Skeletal muscle cell (primary cell): ENCODE data around the gene SLC43A1.

Experiments used
- DNase-seq: peaks from one replicate; pipeline ENCODE4 v3.0.0-alpha.2; 2010; ENCODE audit warnings: low read depth
- H3K4me3 ChIP-seq: 2 replicates; pipeline ENCODE4 v1.5.1; 2011; ENCODE audit warnings: low read depth, mild to moderate bottlenecking, control low read depth, low read length, moderate library complexity

Gene SLC43A1

DNA sequence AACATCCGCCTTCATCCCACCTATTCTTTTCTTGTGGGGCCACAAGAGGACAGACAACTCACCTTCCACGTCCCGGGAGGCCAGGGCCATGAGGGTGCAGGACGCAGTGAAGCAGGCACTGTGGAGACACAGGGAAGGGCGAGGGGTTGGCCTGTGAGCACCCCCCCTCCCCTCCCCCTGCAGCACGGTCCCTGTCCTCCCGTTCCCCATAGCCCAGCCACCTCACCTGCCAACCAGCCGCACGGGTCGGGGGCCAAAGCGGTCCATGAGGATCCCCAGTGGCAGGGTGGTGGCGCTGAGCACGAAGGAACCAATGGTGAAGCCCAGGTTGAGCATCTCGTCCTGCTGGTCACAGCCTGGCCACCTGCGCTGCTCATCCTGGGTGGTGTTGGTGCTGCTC is 14.6 kb downstream of the SLC43A1 start:
- H3K4me3 ChIP-seq: no peak overlapping the region
- DNase-seq: no peak

DNA sequence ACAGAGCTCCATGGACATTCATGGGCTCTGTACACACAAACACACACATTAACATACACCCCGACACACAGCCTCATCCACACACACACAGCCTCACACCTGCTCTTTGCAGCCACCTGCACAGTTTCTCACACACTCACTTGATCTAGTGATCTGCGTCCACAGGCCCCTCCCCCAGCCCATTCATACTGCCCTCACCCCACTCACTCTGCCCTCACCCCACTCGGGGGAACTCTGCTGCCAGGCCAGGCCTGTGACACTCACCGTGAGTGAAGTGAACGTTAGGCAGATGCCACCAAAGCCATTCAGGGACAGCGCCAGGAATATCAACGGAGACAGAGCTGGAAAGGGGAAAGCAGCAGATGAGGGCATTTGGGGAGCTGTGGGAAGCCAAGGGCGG is 15.0 kb downstream of the SLC43A1 start:
- DNase-seq: no peak

GRCh38 chr11:57499983-57500461 is 15.5 kb downstream of the SLC43A1 start:
- no peak for DNase-seq
- peak overlapping the region; percentile 23 for H3K4me3 ChIP-seq

More for the DNA sequence above, 15.0 kb downstream of the SLC43A1 start:
- H3K4me3 ChIP-seq: no peak overlapping the region

DNA sequence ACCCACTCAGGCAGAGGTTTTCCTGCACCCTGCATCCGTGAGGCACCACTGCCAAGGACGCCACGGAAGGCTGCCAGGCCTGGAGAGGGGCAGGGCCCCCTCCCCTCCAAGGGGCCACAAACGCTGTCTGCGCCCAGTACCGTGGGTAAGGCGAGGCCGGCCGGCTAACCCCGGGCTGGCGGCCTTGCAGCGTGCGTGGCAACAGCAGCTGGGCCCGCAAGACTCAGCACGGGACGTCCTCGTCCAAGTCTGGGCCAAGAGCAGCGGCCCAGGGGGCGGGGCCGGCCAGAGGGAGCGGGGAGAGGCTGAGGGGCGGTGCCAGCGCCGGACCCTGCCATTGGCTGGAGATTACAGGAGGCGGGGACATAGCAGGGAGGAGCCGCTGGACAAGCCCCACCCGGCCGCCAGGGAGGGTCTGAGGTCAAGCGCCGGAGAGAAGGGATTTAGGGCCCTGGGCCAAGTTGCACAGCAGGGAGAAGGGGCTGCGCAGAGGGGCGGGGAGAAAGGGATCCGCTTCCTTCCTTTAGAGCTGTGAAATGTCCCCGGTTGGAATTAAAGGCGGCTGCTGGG is 16.0 kb downstream of the SLC43A1 start:
- DNase-seq: peak; percentile 77
- peak overlapping the region; percentile 28 for H3K4me3 ChIP-seq

- H3K4me3 ChIP-seq: no peak overlapping the region
- no peak for DNase-seq
Measured at GRCh38 chr11:57498540-57498939, 17.0 kb downstream of the SLC43A1 start.

DNA sequence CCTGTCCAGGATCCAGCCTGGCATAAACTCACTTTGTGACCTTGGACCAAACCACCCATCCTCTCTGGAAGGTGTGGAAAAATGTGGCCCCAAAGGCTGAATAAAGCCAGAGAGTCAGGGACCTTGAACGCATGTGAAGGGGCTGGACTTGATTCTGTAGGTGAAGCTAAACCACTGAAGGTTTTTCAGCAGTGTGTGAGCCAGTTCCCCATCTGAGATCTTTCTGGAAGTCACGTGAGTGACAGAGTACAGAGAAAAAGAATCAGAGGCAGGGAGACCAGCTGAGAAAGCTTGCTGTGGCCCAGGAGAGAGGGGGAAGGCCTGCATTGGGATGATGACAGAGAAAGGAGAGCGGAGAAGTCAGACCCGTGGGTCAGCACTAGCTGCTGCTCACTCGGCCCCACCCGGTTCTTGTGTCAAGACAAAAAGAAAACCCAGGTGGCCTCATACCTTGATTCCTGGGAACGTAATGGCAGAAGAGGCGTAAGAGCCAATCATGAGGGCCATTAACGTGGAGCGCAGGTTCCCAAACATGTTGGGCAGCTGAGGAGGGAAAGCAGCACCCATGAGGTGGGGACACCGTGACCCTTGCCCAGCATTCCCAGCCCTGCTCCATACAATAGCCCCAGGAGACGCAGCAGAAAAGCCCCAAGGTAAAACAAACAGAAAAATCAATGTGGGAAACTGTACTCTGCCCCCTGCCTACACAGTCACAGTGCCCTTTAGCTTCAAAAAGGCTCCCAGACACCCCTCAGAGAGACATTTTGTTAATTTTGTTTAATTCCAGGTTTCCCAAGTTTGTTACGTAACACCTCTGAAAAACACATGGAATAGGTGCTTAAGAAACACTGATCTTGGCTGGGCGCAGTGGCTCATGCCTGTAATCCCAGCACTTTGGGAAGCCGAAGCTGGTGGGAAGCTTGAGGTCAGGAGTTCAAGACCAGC is 17.9 kb downstream of the SLC43A1 start:
- DNase-seq: no peak
- no peak overlapping the region for H3K4me3 ChIP-seq

DNA sequence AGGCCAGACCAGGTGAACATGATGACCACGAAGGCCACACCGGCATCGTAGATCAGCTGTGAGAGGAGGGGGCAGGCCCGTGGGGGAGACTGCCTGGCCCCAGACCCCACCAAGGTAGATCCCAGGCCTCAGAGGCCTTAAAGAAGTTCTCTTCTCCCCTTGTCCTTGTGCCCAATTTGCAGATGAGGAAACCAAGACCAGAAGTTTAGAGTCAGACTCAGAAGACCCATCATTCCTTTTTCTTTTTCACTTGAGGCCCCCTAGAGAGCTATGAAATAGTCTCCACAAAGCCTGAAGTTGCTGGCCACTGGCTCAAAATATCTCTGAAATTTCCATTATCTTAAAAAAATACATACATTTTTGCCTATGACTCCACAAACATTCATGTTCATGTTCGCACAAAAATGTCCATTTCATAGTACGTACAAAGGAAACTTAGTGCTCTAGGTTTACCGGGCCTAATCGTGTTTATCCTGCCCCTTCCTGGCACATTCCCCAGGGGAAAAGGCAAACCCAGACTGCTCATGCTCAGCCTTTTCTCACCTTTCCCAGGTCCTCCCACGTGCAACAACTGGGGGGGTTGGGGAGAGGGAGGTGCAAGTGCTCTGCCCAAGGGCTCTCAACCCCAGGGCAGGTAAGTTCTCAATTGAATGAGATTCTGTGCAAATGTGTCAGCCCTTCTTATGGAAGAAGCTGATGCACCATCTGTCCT is 19.2 kb downstream of the SLC43A1 start:
- DNase-seq: no peak
- H3K4me3 ChIP-seq: no peak overlapping the region

GRCh38 chr11:57493507-57494503 is 21.7 kb downstream of the SLC43A1 start:
- no peak overlapping the region for H3K4me3 ChIP-seq
- DNase-seq: no peak

DNA sequence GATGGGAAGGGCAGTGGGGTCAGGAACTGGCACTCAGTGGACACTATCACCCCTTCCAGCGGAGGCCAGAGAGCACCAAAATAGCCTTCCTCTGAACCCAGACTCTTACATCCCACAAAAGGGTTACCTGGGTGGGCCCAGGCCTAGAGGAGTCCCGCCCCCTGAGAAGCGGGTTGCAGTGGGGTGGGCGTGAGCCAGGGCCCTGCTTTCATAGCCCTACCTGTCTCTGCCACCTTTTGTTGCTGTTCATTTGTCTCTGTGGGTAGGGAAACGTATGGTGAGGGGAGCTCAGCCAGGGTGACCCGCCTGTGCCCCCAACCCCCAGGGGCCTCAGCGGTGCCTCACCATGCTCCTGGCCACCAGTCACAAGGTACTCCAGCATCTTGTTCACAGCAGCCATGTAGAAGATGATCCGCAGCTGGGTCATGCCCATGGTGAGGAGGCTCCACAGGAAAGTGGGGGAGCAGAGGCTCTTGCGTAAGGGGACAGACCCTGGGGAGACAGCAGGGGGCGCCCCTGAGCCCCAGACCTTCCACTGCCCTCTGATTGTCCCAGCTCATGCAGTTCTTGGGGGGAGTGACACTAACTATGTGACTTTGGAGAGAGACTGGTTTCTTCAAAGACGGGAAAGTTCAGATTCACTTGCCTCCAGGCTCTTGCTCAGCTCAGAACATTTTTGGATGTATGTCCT is 24.0 kb downstream of the SLC43A1 start:
- no peak overlapping the region for H3K4me3 ChIP-seq

GRCh38 chr11:57490456-57491248 is 24.9 kb downstream of the SLC43A1 start:
- no peak overlapping the region for H3K4me3 ChIP-seq
- no peak for DNase-seq

More for the DNA sequence above, 24.0 kb downstream of the SLC43A1 start:
- DNase-seq: no peak

DNA sequence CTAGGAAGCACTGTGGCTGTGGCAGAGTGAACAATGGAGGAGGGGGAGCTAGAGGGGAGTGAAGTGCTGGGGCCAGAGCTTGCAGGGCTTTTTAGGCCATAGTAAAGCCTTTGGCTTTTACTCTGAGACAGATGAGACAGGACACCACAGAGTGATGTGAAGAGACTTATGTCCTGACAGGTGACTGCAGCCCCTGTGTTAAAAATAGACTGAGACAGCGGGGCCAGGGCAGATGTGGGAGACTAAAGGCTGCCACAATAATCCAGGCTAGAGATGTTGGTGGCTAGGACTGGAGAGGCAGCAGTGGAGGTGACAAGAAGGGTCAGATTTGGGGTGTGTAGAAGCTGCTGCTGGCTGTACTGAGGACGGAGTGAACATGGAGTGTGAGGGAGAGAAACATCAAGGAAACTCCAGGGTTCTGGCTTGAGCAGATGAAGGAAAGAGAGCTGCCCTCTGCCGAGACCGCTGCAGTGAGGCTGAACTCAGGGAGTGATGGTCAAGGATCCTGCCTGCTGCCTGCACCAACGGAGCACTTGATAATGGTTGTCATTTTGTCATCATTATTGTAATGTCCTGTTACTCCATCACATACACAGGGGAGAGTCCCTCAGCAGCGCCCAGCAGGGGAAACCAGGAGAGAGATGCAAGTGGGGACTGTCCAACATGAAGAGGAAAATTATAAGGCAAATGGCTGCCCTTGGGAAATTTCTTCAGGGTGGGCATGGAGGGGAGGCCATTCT is 27.4 kb downstream of the SLC43A1 start:
- DNase-seq: no peak
- H3K4me3 ChIP-seq: no peak overlapping the region

GRCh38 chr11:57487021-57487778 is 28.3 kb downstream of the SLC43A1 start:
- DNase-seq: no peak
- H3K4me3 ChIP-seq: no peak overlapping the region

GRCh38 chr11:57485217-57485990 is 30.1 kb downstream of the SLC43A1 start:
- DNase-seq: peak; percentile 62
- no peak overlapping the region for H3K4me3 ChIP-seq

DNA sequence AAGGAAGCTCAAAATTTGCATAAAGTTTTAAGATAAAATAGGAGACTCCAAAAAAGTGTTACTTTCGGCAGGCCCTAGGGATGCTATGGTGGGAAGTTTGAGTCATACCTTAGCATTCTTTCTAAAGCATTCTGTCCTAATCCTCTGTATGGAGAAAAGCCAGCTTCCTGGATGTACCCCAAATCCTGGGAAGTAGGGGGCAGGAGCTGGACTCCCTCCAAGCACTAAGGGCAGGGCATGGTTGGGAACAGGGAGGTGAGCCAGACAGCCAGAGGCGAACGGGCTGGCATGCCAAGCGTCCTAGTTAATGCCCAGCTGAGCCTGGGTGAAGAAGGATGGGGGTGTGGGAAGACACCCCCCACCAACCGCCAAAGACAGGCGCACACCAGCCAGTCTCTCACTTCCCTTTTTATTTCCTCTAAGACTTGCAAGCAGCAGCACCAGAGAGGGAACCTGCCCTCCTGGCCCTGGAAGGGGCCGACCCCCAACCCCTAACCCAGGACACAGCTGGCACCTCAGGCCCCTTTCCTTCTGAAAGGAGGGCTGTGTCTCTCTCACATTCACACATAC is 31.3 kb downstream of the SLC43A1 start:
- no peak for DNase-seq
- no peak overlapping the region for H3K4me3 ChIP-seq

DNA sequence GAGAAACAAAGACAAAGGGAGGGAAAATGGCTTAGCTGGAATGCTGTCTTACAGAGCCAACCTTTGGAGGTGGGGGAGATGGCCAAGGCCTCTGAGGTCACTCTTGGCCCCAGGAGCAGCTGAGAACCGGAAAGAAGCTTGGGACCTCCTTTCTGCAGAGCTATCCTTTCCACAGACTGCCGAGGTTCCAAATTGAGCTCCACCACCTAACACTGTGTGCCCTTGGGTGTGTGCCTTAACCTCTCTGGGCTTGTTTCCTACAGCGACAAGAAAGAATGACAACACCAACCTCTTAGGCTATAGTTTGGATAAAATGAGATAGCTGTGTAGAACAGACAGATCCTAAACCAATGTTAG is 32.0 kb downstream of the SLC43A1 start:
- DNase-seq: no peak
- no peak overlapping the region for H3K4me3 ChIP-seq
